H1 (cell line): ENCODE measurements around the gene P2RX7. TPM values are rescaled to one million over a fixed set of nuclear protein-coding genes. Genes with fewer than 3 reads are reported as not detected.

Source experiments
- polyA plus RNA-seq, 7 experiments: library from polyadenylated mRNA; depleted of rRNA in 3 of 7; stranded (reverse) in 5 of 7; unstranded in 2 of 7; fragments of >200 nt in 5 of 7; fragments of 200-250 nt in 2 of 7; gene quantifications; 1 replicate in 5 of 7; 2 replicates in 1 of 7; 4 replicates in 1 of 7; pipeline versions ENCODE4 v1.2.1 to v1.2.3, GENCODE V29; 2011 to 2013; ENCODE audit warnings: missing spikeins in 2 of 7, mixed read lengths in 2 of 7
- small RNA-seq: library from polyadenylated mRNA; stranded (forward); fragments of <200 nt; extraction: miRNeasy Mini kit (QIAGEN cat#:217004); gene quantifications from one replicate; pipeline ENCODE3, GENCODE V24; 2013; ENCODE audit not compliant: insufficient read depth
- total RNA-seq: library from RNA; stranded (reverse); fragmentation: NEBNext Ultra II Directional; extraction: Animal tissue kit (Norgen Biotek cat#: 25700); gene quantifications from 2 replicates; pipeline ENCODE4 v1.2.1, GENCODE V29; 2021

The P2RX7 gene
- total and polyA plus RNA-seq, 2 of the 8 experiments (the other 6 are each of a cell fraction or from before 2014, with no cell fraction given), result 0.38 to 0.56 TPM

Small RNAs within 50 kb of the gene (small RNA-seq; reads per million reads assigned to genes)
- not detected for gene AC079602.1
- not detected for gene RF00156
- not detected for gene Z98941.1

Other genes starting within 250 kb of the P2RX7 start
- gene SPPL3, start 228.5 kb upstream of the P2RX7 start, total RNA-seq, result 43.5 and 48.4 TPM in 2 replicates
- 27.3 and 30.1 TPM in 2 replicates for gene SPPL3, start 228.5 kb upstream of the P2RX7 start, polyA plus RNA-seq (2011; rRNA removed)
- not detected in 2 replicates for gene HNF1A, start 154.3 kb upstream of the P2RX7 start, total RNA-seq
- gene HNF1A, start 154.3 kb upstream of the P2RX7 start, polyA plus RNA-seq (2011; rRNA removed), result 0.02 TPM in 1 of 2 replicates, not detected in the other
- gene C12orf43, start 116.4 kb upstream of the P2RX7 start, total RNA-seq, result 22.3 and 23.7 TPM in 2 replicates
- gene C12orf43, start 116.4 kb upstream of the P2RX7 start, polyA plus RNA-seq (2011; rRNA removed), result 9.2 and 12.3 TPM in 2 replicates
- not detected in 2 replicates for gene OASL, start 93.6 kb upstream of the P2RX7 start, total RNA-seq
- not detected in 2 replicates for gene OASL, start 93.6 kb upstream of the P2RX7 start, polyA plus RNA-seq (2011; rRNA removed)
- 7.1 and 9.5 TPM in 2 replicates for gene P2RX4, start 77.3 kb downstream of the P2RX7 start, total RNA-seq
- gene P2RX4, start 77.3 kb downstream of the P2RX7 start, polyA plus RNA-seq (2011; rRNA removed), result 12.2 and 21.4 TPM in 2 replicates
- gene CAMKK2, start 163.8 kb downstream of the P2RX7 start, total RNA-seq, result 28.7 and 30.6 TPM in 2 replicates
- 29.6 and 31.2 TPM in 2 replicates for gene CAMKK2, start 163.8 kb downstream of the P2RX7 start, polyA plus RNA-seq (2011; rRNA removed)
- gene ANAPC5, start 219.5 kb downstream of the P2RX7 start, total RNA-seq, result 97.6 and 103 TPM in 2 replicates
- 94.5 and 127 TPM in 2 replicates for gene ANAPC5, start 219.5 kb downstream of the P2RX7 start, polyA plus RNA-seq (2011; rRNA removed)